HepG2 (cell line): ENCODE data around the gene AKAP8. TPM values are rescaled to one million over a fixed set of nuclear protein-coding genes. Genes with fewer than 3 reads are reported as not detected.

Experiments
- ATAC-seq: fragments of 200-7000 bp; cut with Tn5 transposase; 3 replicates; pipeline ENCODE4 v1.9.1; 2020; ENCODE audit warnings: mild to moderate bottlenecking, moderate library complexity
- BruUV-seq: library from RNA; stranded (reverse); fragments of 400-500 nt; replicated peaks from 2 replicates; lab custom pipeline; 2021; lab: Mats Ljungman, UMichigan
- CTCF ChIA-PET: fragments of 300-600 bp; formaldehyde crosslinking; extraction: SDS; loops from one replicate; lab custom pipeline; 2021; ENCODE audit warnings: low total read pairs, inconsistent platforms, low intra/inter-chr PET ratio; lab: Yijun Ruan, JAX
- POLR2A ChIA-PET: fragments of 350-600 bp; sonication (Branson Sonifier 250); formaldehyde crosslinking; loops from one replicate; lab custom pipeline; 2020; ENCODE audit warnings: antibody characterized with exemption, inconsistent platforms; lab: Yijun Ruan, JAX
- DNase-seq: peaks from one replicate; pipeline ENCODE4 v3.0.0-alpha.2; 2015; ENCODE audit warnings: low spot score
- FAIRE-seq: peaks from 3 replicates; lab custom pipeline; 2011; peaks lifted over from hg19 to GRCh38; lab: Jason Lieb, UNC
- H2AFZ ChIP-seq: one replicate; pipeline ENCODE4 v1.6.1; 2011; ENCODE audit warnings: low read length, inconsistent platforms
- H3K27ac ChIP-seq: fragments of 300-600 bp; 3 replicates; pipeline ENCODE4 v1.8.0; 2011; ENCODE audit warnings: mixed run types, mild to moderate bottlenecking, mixed read lengths, low read length, inconsistent platforms; ENCODE audit not compliant: insufficient read depth; ENCODE audit errors: extremely low read length
- H3K27me3 ChIP-seq, 2 experiments: fragments of 200-600 bp in 1 of 2; 2 replicates in 1 of 2; 3 replicates in 1 of 2; pipeline versions ENCODE4 v1.6.0 to v1.8.0; 2011; ENCODE audit warnings: low read length in 2 of 2, mild to moderate bottlenecking in 2 of 2, moderate library complexity in 2 of 2, inconsistent platforms in 1 of 2; ENCODE audit not compliant: insufficient read depth in 2 of 2, control insufficient read depth in 1 of 2
- H3K36me3 ChIP-seq, 2 experiments: fragments of 200-600 bp in 1 of 2; replicated peaks in 1 of 2; 2 replicates in 1 of 2; 3 replicates in 1 of 2; pipeline versions ENCODE4 v1.5.1 to v1.8.0; 2011; ENCODE audit warnings: low read length in 2 of 2, inconsistent platforms in 1 of 2; ENCODE audit not compliant: insufficient read depth in 2 of 2, control insufficient read depth in 1 of 2
- H3K4me1 ChIP-seq: 2 replicates; pipeline ENCODE4 v1.5.1; 2012; ENCODE audit warnings: low read length, inconsistent platforms; ENCODE audit not compliant: insufficient read depth
- H3K4me2 ChIP-seq: 2 replicates; pipeline ENCODE4 v1.6.0; 2011; ENCODE audit warnings: low read depth, low read length, inconsistent platforms
- H3K4me3 ChIP-seq, 3 experiments: fragments of 200-600 bp in 1 of 3; sonication (generic), shearing (Covaris generic) in 1 of 3; replicated peaks in 1 of 3; 2 replicates each; pipeline ENCODE4 v1.5.1; 2011 to 2016; ENCODE audit warnings: low read length in 3 of 3, inconsistent platforms in 2 of 3, low read depth in 2 of 3, mild to moderate bottlenecking in 2 of 3, control low read depth in 1 of 3, mixed read lengths in 1 of 3; ENCODE audit not compliant: insufficient read depth in 1 of 3
- H3K79me2 ChIP-seq: one replicate; pipeline ENCODE4 v1.6.1; 2011; ENCODE audit warnings: low read length, inconsistent platforms; ENCODE audit not compliant: insufficient read depth
- H3K9ac ChIP-seq: 2 replicates; pipeline ENCODE4 v1.6.0; 2011; ENCODE audit warnings: mild to moderate bottlenecking, low read depth, low read length, inconsistent platforms; ENCODE audit not compliant: insufficient read depth
- H3K9me3 ChIP-seq: 2 replicates; pipeline ENCODE4 v1.5.1; 2012; ENCODE audit warnings: mild to moderate bottlenecking, low read length
- H4K20me1 ChIP-seq: 2 replicates; pipeline ENCODE4 v1.6.0; 2011; ENCODE audit warnings: inconsistent platforms, mild to moderate bottlenecking, low read length, moderate library complexity; ENCODE audit not compliant: insufficient read depth
- HDAC2 ChIP-seq: sonication (generic); formaldehyde crosslinking; IDR thresholded peaks from 2 replicates; pipeline ENCODE4 v1.4.0; 2020; ENCODE audit warnings: missing genetic modification reagents
- MYC ChIP-seq: sonication (generic); formaldehyde crosslinking; IDR thresholded peaks from 2 replicates; pipeline ENCODE4 v1.9.0; 2021; ENCODE audit warnings: missing genetic modification reagents, borderline replicate concordance
- ZNF562 ChIP-seq: sonication (generic); formaldehyde crosslinking; IDR thresholded peaks from 2 replicates; pipeline ENCODE4 v1.8.0; 2022; ENCODE audit warnings: missing genetic modification reagents, borderline replicate concordance
- ZNF841 ChIP-seq: sonication (generic); formaldehyde crosslinking; IDR thresholded peaks from 2 replicates; pipeline ENCODE4 v1.8.1; 2023; ENCODE audit warnings: missing genetic modification reagents, borderline replicate concordance
- WGBS: methylation state at CpG from one replicate; pipeline ENCODE4 v1.1.6; 2017; ENCODE audit warnings: low lambda C conversion rate; 5-methylcytosine and 5-hydroxymethylcytosine counted together
- in situ Hi-C: cut with HindIII; loops from 2 replicates; pipeline ENCODE4 v1.10.0; 2017; ENCODE audit warnings: low pct_unique_long_range_greater_than_20kb; ENCODE audit not compliant: extremely low pct_ligation_motif_present
- intact Hi-C: fragments of 100-400 bp; cut with micrococcal nuclease; formaldehyde crosslinking; loops from one replicate; pipeline ENCODE4 v1.10.0; 2022; ENCODE audit not compliant: unreplicated experiment
- polyA plus RNA-seq, 8 experiments: library from polyadenylated mRNA; depleted of rRNA in 3 of 8; stranded (reverse) in 7 of 8; unstranded in 1 of 8; fragments of >200 nt; fragmentation: Illumina TruSeq in 4 of 8; extraction: Trizol in 4 of 8; gene quantifications; 2 replicates each; pipeline versions ENCODE4 v1.2.1 to v1.2.3, GENCODE V29; 2011 to 2016; ENCODE audit warnings: low read depth in 4 of 8, missing spikeins in 1 of 8, mixed read lengths in 1 of 8; ENCODE audit not compliant: insufficient read depth in 1 of 8
- total RNA-seq, 5 experiments: library from RNA; depleted of rRNA; stranded (reverse); fragments of >200 nt; fragmentation: Illumina TruSeq; extraction: Trizol; gene quantifications; 2 replicates each; pipeline ENCODE4 v1.2.3, GENCODE V29; 2016; ENCODE audit warnings: low read depth in 1 of 5
- TF ChIP-seq, protein P1 (sequence below): sonication (generic); formaldehyde crosslinking; IDR thresholded peaks from 2 replicates; pipeline ENCODE4 v1.4.0; 2020; ENCODE audit warnings: missing genetic modification reagents, low read depth, mild to moderate bottlenecking, borderline replicate concordance

Gene AKAP8
- total and polyA plus RNA-seq, 2 of the 13 experiments (the other 11 are each of a cell fraction or from before 2014, with no cell fraction given) = 15.9 to 22.1 TPM

GRCh38 chr19:15378534-15379082, 979 bp downstream of the AKAP8 start (continued):
- TF ChIP-seq ZNF562 (CRISPR knock-in tag) = no peak
- TF ChIP-seq, protein P1, sequence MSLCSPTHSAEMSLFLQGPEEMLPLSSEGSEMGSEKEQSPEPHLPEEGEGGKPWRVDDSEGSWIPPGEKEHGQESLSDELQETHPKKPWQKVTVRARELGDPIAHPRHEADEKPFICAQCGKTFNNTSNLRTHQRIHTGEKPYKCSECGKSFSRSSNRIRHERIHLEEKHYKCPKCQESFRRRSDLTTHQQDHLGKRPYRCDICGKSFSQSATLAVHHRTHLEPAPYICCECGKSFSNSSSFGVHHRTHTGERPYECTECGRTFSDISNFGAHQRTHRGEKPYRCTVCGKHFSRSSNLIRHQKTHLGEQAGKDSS (CRISPR knock-in tag) = no peak
- TF ChIP-seq ZNF841 (CRISPR knock-in tag) = no peak
- no peak for TF ChIP-seq HDAC2 (CRISPR knock-in tag)

- 97% methylated on average over 11 of the region's 24 CpGs for WGBS
- in situ Hi-C loops = no loop called here
Measured at GRCh38 chr19:15374796-15375440, 4.7 kb downstream of the AKAP8 start.

More at GRCh38 chr19:15374796-15375440, 4.7 kb downstream of the AKAP8 start:
- BruUV-seq = no TSS peak
- no peak overlapping the region for H3K4me3 ChIP-seq
- H3K9me3 ChIP-seq = no peaks in the 10 kb centered on the region
- no peaks in the 10 kb centered on the region; a peak in 1 of 5 replicates for H3K27me3 ChIP-seq
- no peak for DNase-seq
- no peak for ATAC-seq
- ChIA-PET POLR2A (interaction anchor here (1.5 kb wide), 1 partner anchor 44 kb away, joined by 4 read pairs; the partner anchor contains the start of gene AKAP8L), CTCF (no interaction called here)
- no peak for FAIRE-seq
- H3K79me2 ChIP-seq = peaks cover 60% of the 10 kb centered on the region
- no peak overlapping the region for H2AFZ ChIP-seq
- H3K4me1 ChIP-seq = peaks cover 23% of the 10 kb centered on the region
- intact Hi-C loops = loop anchor here (5.0 to 10.0 kb wide), 3 partner anchors 37 to 90 kb away; no protein-coding TSS in a partner anchor
- H3K27ac ChIP-seq = no peak overlapping the region
- no peak overlapping the region for H3K4me2 ChIP-seq
- H4K20me1 ChIP-seq = peaks cover 36% of the 10 kb centered on the region
- no peak overlapping the region for H3K9ac ChIP-seq
- H3K36me3 ChIP-seq = peaks cover 18 to 51% of the 10 kb centered on the region in 2 experiments
- no peak for TF ChIP-seq MYC (CRISPR knock-in tag)
